Measurements from ENCODE around the gene NTSR1.

The NTSR1 gene

GRCh38 chr20:62692801-62693523 is 15.7 kb upstream of the NTSR1 start:
- TF ChIP-seq, protein P1, sequence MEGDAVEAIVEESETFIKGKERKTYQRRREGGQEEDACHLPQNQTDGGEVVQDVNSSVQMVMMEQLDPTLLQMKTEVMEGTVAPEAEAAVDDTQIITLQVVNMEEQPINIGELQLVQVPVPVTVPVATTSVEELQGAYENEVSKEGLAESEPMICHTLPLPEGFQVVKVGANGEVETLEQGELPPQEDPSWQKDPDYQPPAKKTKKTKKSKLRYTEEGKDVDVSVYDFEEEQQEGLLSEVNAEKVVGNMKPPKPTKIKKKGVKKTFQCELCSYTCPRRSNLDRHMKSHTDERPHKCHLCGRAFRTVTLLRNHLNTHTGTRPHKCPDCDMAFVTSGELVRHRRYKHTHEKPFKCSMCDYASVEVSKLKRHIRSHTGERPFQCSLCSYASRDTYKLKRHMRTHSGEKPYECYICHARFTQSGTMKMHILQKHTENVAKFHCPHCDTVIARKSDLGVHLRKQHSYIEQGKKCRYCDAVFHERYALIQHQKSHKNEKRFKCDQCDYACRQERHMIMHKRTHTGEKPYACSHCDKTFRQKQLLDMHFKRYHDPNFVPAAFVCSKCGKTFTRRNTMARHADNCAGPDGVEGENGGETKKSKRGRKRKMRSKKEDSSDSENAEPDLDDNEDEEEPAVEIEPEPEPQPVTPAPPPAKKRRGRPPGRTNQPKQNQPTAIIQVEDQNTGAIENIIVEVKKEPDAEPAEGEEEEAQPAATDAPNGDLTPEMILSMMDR (IDR thresholded peaks at IDR 0.05; ENCODE audit: low read depth, low read length) = no peak
- no peak for DNase-seq (ENCODE audit: low read depth, low spot score)
- no peak overlapping the region for H3K4me3 ChIP-seq (ENCODE audit: low read depth, low read length)
- in situ Hi-C loops (cut with HindIII; ENCODE audit: low sequenced_read_pairs) = no loop called here

- TF ChIP-seq, protein P1 (IDR thresholded peaks at IDR 0.05; ENCODE audit: low read depth, low read length) = no peak
- H3K4me3 ChIP-seq (ENCODE audit: low read depth, low read length) = no peak overlapping the region
- in situ Hi-C loops (cut with HindIII; ENCODE audit: low sequenced_read_pairs) = no loop called here
- DNase-seq (ENCODE audit: low read depth, low spot score) = no peak
Observed at GRCh38 chr20:62693524-62693922, 15.1 kb upstream of the NTSR1 start.

- TF ChIP-seq, protein P1 (IDR thresholded peaks at IDR 0.05; ENCODE audit: low read depth, low read length) = no peak
- H3K4me3 ChIP-seq (ENCODE audit: low read depth, low read length) = no peak overlapping the region
- no peak for DNase-seq (ENCODE audit: low read depth, low spot score)
- in situ Hi-C loops (cut with HindIII; ENCODE audit: low sequenced_read_pairs) = no loop called here
Observed at GRCh38 chr20:62694106-62694505, 14.5 kb upstream of the NTSR1 start.

- in situ Hi-C loops (cut with HindIII; ENCODE audit: low sequenced_read_pairs) = no loop called here
- DNase-seq (ENCODE audit: low read depth, low spot score) = no peak
- TF ChIP-seq, protein P1 (IDR thresholded peaks at IDR 0.05; ENCODE audit: low read depth, low read length) = no peak
- H3K4me3 ChIP-seq (ENCODE audit: low read depth, low read length) = no peak overlapping the region
Observed at GRCh38 chr20:62694868-62695267, 13.8 kb upstream of the NTSR1 start.

GRCh38 chr20:62695448-62696414 is 12.9 kb upstream of the NTSR1 start:
- TF ChIP-seq, protein P1 (IDR thresholded peaks at IDR 0.05; ENCODE audit: low read depth, low read length) = no peak
- H3K4me3 ChIP-seq (ENCODE audit: low read depth, low read length) = no peak overlapping the region
- no peak for DNase-seq (ENCODE audit: low read depth, low spot score)
- in situ Hi-C loops (cut with HindIII; ENCODE audit: low sequenced_read_pairs) = no loop called here

GRCh38 chr20:62696434-62696957 is 12.1 kb upstream of the NTSR1 start:
- DNase-seq (ENCODE audit: low read depth, low spot score) = no peak
- in situ Hi-C loops (cut with HindIII; ENCODE audit: low sequenced_read_pairs) = no loop called here
- TF ChIP-seq, protein P1 (IDR thresholded peaks at IDR 0.05; ENCODE audit: low read depth, low read length) = no peak
- no peak overlapping the region for H3K4me3 ChIP-seq (ENCODE audit: low read depth, low read length)

Data from astrocyte of the spinal cord (primary cell).